H1 (cell line): ENCODE measurements around the gene ARRDC1. TPM values are rescaled to one million over a fixed set of nuclear protein-coding genes. Genes with fewer than 3 reads are reported as not detected.
A peak's percentile ranks its signal among the peaks of the same experiment; 100 is the strongest.

Experiments used
- CTCF ChIA-PET: fragments of 300-600 bp; sonication (Branson Sonifier 250); formaldehyde crosslinking; loops from one replicate; lab custom pipeline; 2021; ENCODE audit not compliant: partially characterized antibody; lab: Charles Lee
- POLR2A ChIA-PET: fragments of 300-600 bp; sonication (Branson Sonifier 250); formaldehyde crosslinking; loops from one replicate; lab custom pipeline; 2021; ENCODE audit warnings: inconsistent platforms; ENCODE audit not compliant: partially characterized antibody; lab: Charles Lee
- DNase-seq, 2 experiments: peaks; one replicate each; pipeline versions ENCODE4 v3.0.0 to v3.0.0-alpha.2; 2010 to 2022; ENCODE audit warnings: low spot score in 2 of 2, low read depth in 1 of 2, mixed read lengths in 1 of 2
- FAIRE-seq: peaks from 2 replicates; lab custom pipeline; 2011; peaks lifted over from hg19 to GRCh38; lab: Jason Lieb, UNC
- H2AFZ ChIP-seq: 2 replicates; pipeline ENCODE4 v1.8.1; 2012; ENCODE audit warnings: low read length, inconsistent platforms
- H2AK5ac ChIP-seq: 2 replicates; pipeline ENCODE4 v1.6.1; 2013; ENCODE audit warnings: low read depth, low read length
- H2BK120ac ChIP-seq: replicated peaks from 2 replicates; pipeline ENCODE3; 2013; ENCODE audit warnings: low read depth, low read length, inconsistent platforms
- H2BK12ac ChIP-seq: 2 replicates; pipeline ENCODE4 v1.6.1; 2013; ENCODE audit warnings: low read depth, low read length
- H2BK15ac ChIP-seq: 2 replicates; pipeline ENCODE4 v1.6.1; 2013; ENCODE audit warnings: low read length
- H2BK20ac ChIP-seq: 2 replicates; pipeline ENCODE4 v1.6.1; 2013; ENCODE audit warnings: low read length
- H2BK5ac ChIP-seq: 2 replicates; pipeline ENCODE4 v1.6.1; 2013; ENCODE audit warnings: low read depth, low read length
- H3K14ac ChIP-seq: 2 replicates; pipeline ENCODE4 v1.6.1; 2013; ENCODE audit warnings: inconsistent platforms; ENCODE audit not compliant: insufficient read length
- H3K18ac ChIP-seq: 2 replicates; pipeline ENCODE4 v1.6.1; 2013; ENCODE audit warnings: low read length; ENCODE audit errors: extremely low read depth
- H3K23ac ChIP-seq: 2 replicates; pipeline ENCODE4 v1.6.1; 2013; ENCODE audit warnings: inconsistent platforms; ENCODE audit not compliant: insufficient read length
- H3K23me2 ChIP-seq: 2 replicates; pipeline ENCODE4 v1.6.1; 2013; ENCODE audit warnings: low read depth, low read length
- H3K27ac ChIP-seq: 2 replicates; pipeline ENCODE4 v1.6.1; 2011; ENCODE audit warnings: low read depth, low read length, inconsistent platforms
- H3K27me3 ChIP-seq, 4 experiments: replicated peaks in 1 of 4; 1 replicate in 1 of 4; 2 replicates in 3 of 4; pipeline versions ENCODE4 v1.6.1 to v1.8.1; 2011 to 2013; ENCODE audit warnings: low read length in 3 of 4, mild to moderate bottlenecking in 3 of 4, inconsistent platforms in 2 of 4, mixed read lengths in 2 of 4, moderate library complexity in 1 of 4; ENCODE audit not compliant: control insufficient read depth in 3 of 4, insufficient read depth in 3 of 4; ENCODE audit errors: extremely low read depth in 1 of 4
- H3K36me3 ChIP-seq, 4 experiments: 2 replicates each; pipeline versions ENCODE4 v1.6.1 to v1.8.1; 2011 to 2013; ENCODE audit warnings: mild to moderate bottlenecking in 4 of 4, low read length in 3 of 4, moderate library complexity in 2 of 4, control low read depth in 1 of 4, inconsistent platforms in 1 of 4; ENCODE audit not compliant: insufficient read depth in 4 of 4, control insufficient read depth in 2 of 4
- H3K4ac ChIP-seq: replicated peaks from 2 replicates; pipeline ENCODE3; 2013; ENCODE audit warnings: low read length, low read depth, mixed read lengths, inconsistent platforms; ENCODE audit not compliant: insufficient read length
- H3K4me1 ChIP-seq, 4 experiments: replicated peaks in 1 of 4; 1 replicate in 1 of 4; 2 replicates in 3 of 4; pipeline versions ENCODE4 v1.6.1 to v1.8.1; 2011 to 2013; ENCODE audit warnings: low read length in 3 of 4, inconsistent platforms in 2 of 4, mixed read lengths in 1 of 4; ENCODE audit not compliant: insufficient read depth in 4 of 4, control insufficient read depth in 3 of 4
- H3K4me2 ChIP-seq, 2 experiments: 2 replicates each; pipeline versions ENCODE4 v1.6.1 to v1.8.1; 2011 to 2013; ENCODE audit warnings: low read depth in 2 of 2, low read length in 2 of 2, control low read depth in 1 of 2, inconsistent platforms in 1 of 2, mild to moderate bottlenecking in 1 of 2; ENCODE audit not compliant: insufficient read depth in 1 of 2
- H3K4me3 ChIP-seq, 4 experiments: fragments of 200-600, 300-600 bp in 1 of 4; sonication (generic), shearing (Covaris generic), sonication (Bioruptor Twin) in 1 of 4; 2 replicates each; pipeline versions ENCODE4 v1.5.1 to v1.8.1; 2011 to 2016; ENCODE audit warnings: low read length in 4 of 4, low read depth in 3 of 4, control low read depth in 2 of 4, inconsistent platforms in 2 of 4, mild to moderate bottlenecking in 2 of 4, mixed read lengths in 1 of 4, moderate library complexity in 1 of 4; ENCODE audit not compliant: insufficient read depth in 2 of 4; ENCODE audit errors: extremely low read depth in 1 of 4
- H3K56ac ChIP-seq: replicated peaks from 2 replicates; pipeline ENCODE3; 2013; ENCODE audit warnings: low read depth, mild to moderate bottlenecking, mixed read lengths, low read length, inconsistent platforms; ENCODE audit not compliant: insufficient read length
- H3K79me1 ChIP-seq: 2 replicates; pipeline ENCODE4 v1.6.1; 2013; ENCODE audit warnings: low read depth, low read length, control low read depth
- H3K79me2 ChIP-seq, 2 experiments: 2 replicates each; pipeline versions ENCODE4 v1.6.1 to v1.8.1; 2012 to 2013; ENCODE audit warnings: low read length in 2 of 2, mild to moderate bottlenecking in 2 of 2, inconsistent platforms in 1 of 2; ENCODE audit not compliant: insufficient read depth in 2 of 2, control insufficient read depth in 1 of 2
- H3K9ac ChIP-seq, 4 experiments: replicated peaks in 1 of 4; 1 replicate in 1 of 4; 2 replicates in 3 of 4; pipeline versions ENCODE4 v1.6.1 to v1.8.1; 2011 to 2013; ENCODE audit warnings: low read depth in 3 of 4, low read length in 3 of 4, control low read depth in 2 of 4, mild to moderate bottlenecking in 2 of 4, moderate library complexity in 2 of 4, inconsistent platforms in 1 of 4; ENCODE audit errors: extremely low read depth in 1 of 4
- H3K9me3 ChIP-seq, 2 experiments: 2 replicates each; pipeline versions ENCODE4 v1.6.1 to v1.8.1; 2012 to 2013; ENCODE audit warnings: mild to moderate bottlenecking in 2 of 2, moderate library complexity in 2 of 2, control low read depth in 1 of 2, inconsistent platforms in 1 of 2, low read depth in 1 of 2, low read length in 1 of 2, mixed read lengths in 1 of 2; ENCODE audit not compliant: insufficient read depth in 2 of 2
- H4K20me1 ChIP-seq, 2 experiments: replicated peaks in 1 of 2; 2 replicates each; pipeline versions ENCODE3 to v1.8.1; 2011 to 2013; ENCODE audit warnings: inconsistent platforms in 2 of 2, low read length in 2 of 2, mild to moderate bottlenecking in 1 of 2; ENCODE audit not compliant: insufficient read depth in 2 of 2, control insufficient read depth in 1 of 2
- H4K5ac ChIP-seq: 2 replicates; pipeline ENCODE4 v1.6.1; 2013; ENCODE audit warnings: low read length, low read depth, mixed read lengths, inconsistent platforms; ENCODE audit not compliant: insufficient read length
- H4K8ac ChIP-seq: 2 replicates; pipeline ENCODE4 v1.8.0; 2013; ENCODE audit warnings: mild to moderate bottlenecking, moderate library complexity, low read length, inconsistent platforms; ENCODE audit not compliant: insufficient read depth; ENCODE audit errors: extremely low read depth
- H4K91ac ChIP-seq: replicated peaks from 2 replicates; pipeline ENCODE3; 2013; ENCODE audit warnings: low read length, mixed read lengths, inconsistent platforms; ENCODE audit not compliant: insufficient read length
- EZH2 ChIP-seq: fragments of 200-600 bp; sonication (generic); IDR thresholded peaks from 2 replicates; pipeline ENCODE4 v1.7.1; 2012; ENCODE audit warnings: low read depth, mild to moderate bottlenecking, moderate library complexity, low read length, inconsistent platforms; ENCODE audit not compliant: severe bottlenecking
- GABPA ChIP-seq: IDR thresholded peaks from 2 replicates; pipeline ENCODE4 v1.6.1; 2011; ENCODE audit warnings: mild to moderate bottlenecking, low read length, moderate library complexity, borderline replicate concordance; ENCODE audit not compliant: insufficient read depth
- HDAC2 ChIP-seq, 2 experiments: fragments of 300-600 bp in 1 of 2; sonication (generic) in 1 of 2; IDR thresholded peaks; 2 replicates each; pipeline ENCODE4 v1.6.1; 2011 to 2012; ENCODE audit warnings: low read depth in 2 of 2, low read length in 2 of 2, mild to moderate bottlenecking in 2 of 2, moderate library complexity in 2 of 2, borderline replicate concordance in 1 of 2, inconsistent platforms in 1 of 2
- POU5F1 ChIP-seq: IDR thresholded peaks from 2 replicates; pipeline ENCODE4 v1.6.1; 2011; ENCODE audit warnings: low read depth, mild to moderate bottlenecking, low read length, moderate library complexity
- SAP30 ChIP-seq: fragments of 300-600 bp; sonication (generic); IDR thresholded peaks from 2 replicates; pipeline ENCODE4 v1.7.1; 2012; ENCODE audit warnings: low read length, moderate library complexity, mild to moderate bottlenecking, inconsistent platforms; ENCODE audit not compliant: insufficient read depth, insufficient replicate concordance
- TAF1 ChIP-seq: IDR thresholded peaks from 2 replicates; pipeline ENCODE4 v1.6.1; 2011; ENCODE audit warnings: mild to moderate bottlenecking, low read depth, low read length
- WGBS, 2 experiments: shearing (Covaris generic) in 1 of 2; methylation state at CpG; one replicate each; pipeline versions ENCODE4 v1.1.6 to v1.1.7; 2013 to 2015; ENCODE audit warnings: low lambda C conversion rate in 2 of 2, mixed read lengths in 2 of 2, inconsistent platforms in 1 of 2, low coverage in 1 of 2, missing lambda C conversion rate in 1 of 2; ENCODE audit not compliant: insufficient replicate concordance in 2 of 2, insufficient coverage in 1 of 2, insufficient read length in 1 of 2; ENCODE audit errors: extremely low coverage in 1 of 2, missing lambda C conversion rate in 1 of 2; 5-methylcytosine and 5-hydroxymethylcytosine counted together
- long read RNA-seq, 2 experiments: library from RNA in 1 of 2; library from capped mRNA in 1 of 2; stranded (forward); transcript quantifications; one replicate each; pipeline ENCODE4 v2.0.0, GENCODE V29; 2021; ENCODE audit warnings: inconsistent platforms in 1 of 2
- polyA minus RNA-seq, 3 experiments: library from RNA; depleted of rRNA, polyadenylated mRNA; stranded (reverse); fragments of >200 nt; gene quantifications; 1 replicate in 2 of 3; 2 replicates in 1 of 3; pipeline ENCODE4 v1.2.3, GENCODE V29; 2011
- polyA plus RNA-seq, 7 experiments: library from polyadenylated mRNA; depleted of rRNA in 3 of 7; stranded (reverse) in 5 of 7; unstranded in 2 of 7; fragments of >200 nt in 5 of 7; fragments of 200-250 nt in 2 of 7; gene quantifications; 1 replicate in 5 of 7; 2 replicates in 1 of 7; 4 replicates in 1 of 7; pipeline versions ENCODE4 v1.2.1 to v1.2.3, GENCODE V29; 2011 to 2013; ENCODE audit warnings: missing spikeins in 2 of 7, mixed read lengths in 2 of 7
- total RNA-seq: library from RNA; stranded (reverse); fragmentation: NEBNext Ultra II Directional; extraction: Animal tissue kit (Norgen Biotek cat#: 25700); gene quantifications from 2 replicates; pipeline ENCODE4 v1.2.1, GENCODE V29; 2021

Gene ARRDC1
- total RNA-seq (22.0 and 22.2 TPM in 2 replicates), polyA plus RNA-seq (2011; rRNA removed) (58.4 and 94.0 TPM in 2 replicates), polyA minus RNA-seq (2011; rRNA and poly(A)+ RNA removed) (21.5 and 31.7 TPM in 2 replicates)
- 60.3 TPM for polyA plus RNA-seq (2011; cell fraction: cytosol; rRNA removed)
- polyA plus RNA-seq (2011; cell fraction: nucleus; rRNA removed) = 273 TPM
- 16.4 to 31.5 TPM (median 28.7 TPM) in 4 replicates for polyA plus RNA-seq (2012, experiment 1 of 2)
- polyA plus RNA-seq (2012, experiment 2 of 2) = 25.8 TPM
- polyA plus RNA-seq (2013, experiment 1 of 2) = 31.8 TPM
- 28.5 TPM for polyA plus RNA-seq (2013, experiment 2 of 2)
- polyA minus RNA-seq (2011; cell fraction: cytosol; rRNA and poly(A)+ RNA removed) = 22.1 TPM
- polyA minus RNA-seq (2011; cell fraction: nucleus; rRNA and poly(A)+ RNA removed) = 53.6 TPM
- long read RNA-seq, experiment 1, transcript ARRDC1-201 (8 exons, 1,586 nt) = major isoform, 6 of 23 reads
- long read RNA-seq, experiment 1, partial matches to known transcripts = 11 of 23 reads
- long read RNA-seq, experiment 1, other reads (novel, unspliced or antisense) = 6 of 23 reads
- long read RNA-seq, experiment 2, partial matches to known transcripts = 2 of 2 reads
- long read RNA-seq, experiment 2, other reads (novel, unspliced or antisense) = 0 of 2 reads

GRCh38 chr9:137605121-137606004, at the start of gene ARRDC1:
TSS of gene ARRDC1 (plus strand) at chr9:137605686. CDS start at chr9:137605718, 32 bp downstream.
- Histone ChIP-seq H2BK5ac (no peak within 1 kb of the TSS; the same call in 1 of the 2 replicates), H3K79me2 (peaks cover 0 to 7% of the 10 kb centered on the region in 2 experiments; a peak in 1 of 4 replicates), H3K14ac (no peak within 1 kb of the TSS), H3K23me2 (peaks cover 4% of the 10 kb centered on the region; the same call in 1 of the 2 replicates), H2BK12ac (no peak within 1 kb of the TSS), H2AK5ac (no peak within 1 kb of the TSS), H4K5ac (peak within 1 kb of the TSS; percentile 66), H4K20me1 (peaks cover 7 to 16% of the 10 kb centered on the region in 2 experiments), H3K23ac (no peak within 1 kb of the TSS), H3K56ac (no peak within 1 kb of the TSS), H3K36me3 (no peaks in the 10 kb centered on the region), H4K91ac (peak within 1 kb of the TSS; percentile 88), H3K9me3 (no peaks in the 10 kb centered on the region), H2BK20ac (no peak within 1 kb of the TSS), H3K27me3 (peaks cover 0 to 9% (median 2%) of the 10 kb centered on the region in 4 experiments; a peak in 2 of 7 replicates), H4K8ac (peak within 1 kb of the TSS; percentile 85), H2BK120ac (no peak within 1 kb of the TSS), H3K4me3 (peak within 1 kb of the TSS; percentile 74 to 85 (median 84)), H3K18ac (peak within 1 kb of the TSS; percentile 60; the same call in 1 of the 2 replicates), H3K79me1 (no peaks in the 10 kb centered on the region), H2AFZ (no peak within 1 kb of the TSS; the same call in 1 of the 2 replicates), H3K27ac (no peak within 1 kb of the TSS; the same call in 1 of the 2 replicates), H3K9ac (peak within 1 kb of the TSS; percentile 48 to 90 (median 66); a peak in 6 of 7 replicates), H2BK15ac (no peak within 1 kb of the TSS), H3K4me2 (peak within 1 kb of the TSS; percentile 42 to 78), H3K4me1 (peaks cover 0 to 17% (median 8%) of the 10 kb centered on the region in 4 experiments; a peak in 6 of 7 replicates), H3K4ac (peak within 1 kb of the TSS; percentile 94)
- FAIRE-seq = no peak
- DNase-seq = peak; percentile 86 to 90
- POLR2A ChIA-PET = interaction anchor here (0.6 to 3.1 kb wide), 5 partner anchors 14 to 364 kb away, joined by 3 to 14 read pairs (median 4); partner anchors contain the start of genes EHMT1 and TUBB4B
- 3% methylated on average over 21 of the region's 111 CpGs; no CpG with 5 or more reads in 1 of the 2 experiments for WGBS, 2 experiments
- CTCF ChIA-PET = interaction anchor here (0.8 kb wide), 1 partner anchor 14 kb away, joined by 3 read pairs; no protein-coding TSS in a partner anchor
- TF ChIP-seq TAF1 = peak; percentile 48
- no peak for TF ChIP-seq POU5F1
- no peak for TF ChIP-seq HDAC2 (IDR thresholded peaks at IDR 0.05; ENCODE audit: borderline replicate concordance in 1 of 2, low read depth in 2 of 2, low read length in 2 of 2)
- 0 out of 2 replicates have a peak, but pooled peaks have one; percentile 12 for TF ChIP-seq GABPA
- no peak for TF ChIP-seq SAP30
- TF ChIP-seq EZH2 = no peak
